Neuronal stem cell (in vitro differentiated cells): ENCODE data around the gene CALU. TPM values are rescaled to one million over a fixed set of nuclear protein-coding genes. Genes with fewer than 3 reads are reported as not detected.

Source experiments
- DNase-seq: peaks from one replicate; pipeline ENCODE4 v3.0.0-alpha.2; 2013; ENCODE audit warnings: low spot score
- H2AFZ ChIP-seq: one replicate; pipeline ENCODE4 v1.6.1; 2013; ENCODE audit warnings: mild to moderate bottlenecking, low read length, inconsistent platforms
- H2AK5ac ChIP-seq: 2 replicates; pipeline ENCODE4 v1.6.1; 2013; ENCODE audit warnings: low read depth, mild to moderate bottlenecking, inconsistent platforms, low read length, moderate library complexity, mixed read lengths
- H2BK120ac ChIP-seq: 2 replicates; pipeline ENCODE4 v1.6.1; 2013; ENCODE audit warnings: low read depth, mild to moderate bottlenecking, inconsistent platforms, low read length, moderate library complexity, mixed read lengths
- H2BK12ac ChIP-seq: one replicate; pipeline ENCODE4 v1.6.1; 2013; ENCODE audit warnings: low read length, inconsistent platforms
- H2BK15ac ChIP-seq: 2 replicates; pipeline ENCODE4 v1.6.1; 2013; ENCODE audit warnings: mild to moderate bottlenecking, low read length, inconsistent platforms, mixed read lengths
- H2BK5ac ChIP-seq: one replicate; pipeline ENCODE4 v1.6.1; 2013; ENCODE audit warnings: inconsistent platforms, mild to moderate bottlenecking, low read length, moderate library complexity
- H3K14ac ChIP-seq: one replicate; pipeline ENCODE4 v1.6.1; 2013; ENCODE audit warnings: low read length, inconsistent platforms
- H3K18ac ChIP-seq: 2 replicates; pipeline ENCODE4 v1.6.1; 2013; ENCODE audit warnings: low read length, inconsistent platforms
- H3K23ac ChIP-seq: 2 replicates; pipeline ENCODE4 v1.6.1; 2013; ENCODE audit warnings: low read depth, mild to moderate bottlenecking, mixed read lengths, low read length, inconsistent platforms; ENCODE audit not compliant: poor library complexity
- H3K27ac ChIP-seq: replicated peaks from 3 replicates; pipeline ENCODE4 v1.5.1; 2013; ENCODE audit warnings: low read length, inconsistent platforms
- H3K27me3 ChIP-seq, 3 experiments: 2 replicates each; pipeline ENCODE4 v1.6.1; 2013; ENCODE audit warnings: low read length in 3 of 3, mild to moderate bottlenecking in 2 of 3, inconsistent platforms in 1 of 3, low read depth in 1 of 3, mixed read lengths in 1 of 3, moderate library complexity in 1 of 3; ENCODE audit not compliant: control insufficient read depth in 3 of 3, insufficient read depth in 3 of 3
- H3K36me3 ChIP-seq, 2 donors: replicated peaks in 1 of 2; 2 replicates each; pipeline ENCODE4 v1.6.1; 2013; ENCODE audit warnings: low read length in 2 of 2; ENCODE audit not compliant: control insufficient read depth in 2 of 2, insufficient read depth in 2 of 2
- H3K4ac ChIP-seq: 2 replicates; pipeline ENCODE4 v1.6.1; 2013; ENCODE audit warnings: inconsistent platforms, mild to moderate bottlenecking, low read length, moderate library complexity
- H3K4me1 ChIP-seq, 2 donors: 1 replicate in 1 of 2; 2 replicates in 1 of 2; pipeline ENCODE4 v1.6.1; 2013; ENCODE audit warnings: low read length in 2 of 2, low read depth in 1 of 2; ENCODE audit not compliant: control insufficient read depth in 2 of 2, insufficient read depth in 1 of 2
- H3K4me2 ChIP-seq: one replicate; pipeline ENCODE4 v1.6.1; 2013; ENCODE audit warnings: mild to moderate bottlenecking, low read length, inconsistent platforms; ENCODE audit not compliant: insufficient read depth, poor library complexity, severe bottlenecking
- H3K4me3 ChIP-seq, 2 donors: 2 replicates each; pipeline ENCODE4 v1.5.1; 2013; ENCODE audit warnings: low read length in 2 of 2, mild to moderate bottlenecking in 2 of 2, inconsistent platforms in 1 of 2, moderate library complexity in 1 of 2
- H3K79me1 ChIP-seq: one replicate; pipeline ENCODE4 v1.6.1; 2013; ENCODE audit warnings: low read depth, mild to moderate bottlenecking, inconsistent platforms, low read length, moderate library complexity
- H3K9ac ChIP-seq: one replicate; pipeline ENCODE4 v1.6.1; 2013; ENCODE audit warnings: mild to moderate bottlenecking, low read depth, low read length, inconsistent platforms; ENCODE audit not compliant: poor library complexity
- H3K9me3 ChIP-seq, 2 donors: replicated peaks in 1 of 2; 2 replicates each; pipeline versions ENCODE3 to v1.6.1; 2013; ENCODE audit warnings: low read length in 2 of 2, mild to moderate bottlenecking in 2 of 2, inconsistent platforms in 1 of 2, low read depth in 1 of 2, mixed read lengths in 1 of 2, moderate library complexity in 1 of 2; ENCODE audit not compliant: control insufficient read depth in 2 of 2, insufficient read depth in 1 of 2
- H4K8ac ChIP-seq: one replicate; pipeline ENCODE4 v1.6.1; 2013; ENCODE audit warnings: low read depth, mild to moderate bottlenecking, inconsistent platforms, low read length, moderate library complexity
- H4K91ac ChIP-seq: one replicate; pipeline ENCODE4 v1.6.1; 2013; ENCODE audit warnings: low read length, low read depth, mild to moderate bottlenecking, inconsistent platforms; ENCODE audit not compliant: poor library complexity
- WGBS, 2 donors: extraction: QIAGEN DNeasy Blood & Tissue Kit; methylation state at CpG; one replicate each; pipeline ENCODE4 v1.1.7; 2013; ENCODE audit warnings: missing lambda C conversion rate in 2 of 2, mixed read lengths in 1 of 2; ENCODE audit not compliant: insufficient read length in 2 of 2, insufficient replicate concordance in 1 of 2; ENCODE audit errors: extremely low coverage in 2 of 2; 5-methylcytosine and 5-hydroxymethylcytosine counted together
- small RNA-seq: library from polyadenylated mRNA; stranded (forward); fragments of <200 nt; extraction: miRNeasy Mini kit (QIAGEN cat#:217004); gene quantifications from one replicate; pipeline ENCODE3, GENCODE V24; 2013; ENCODE audit not compliant: insufficient read depth

The CALU gene

DNA sequence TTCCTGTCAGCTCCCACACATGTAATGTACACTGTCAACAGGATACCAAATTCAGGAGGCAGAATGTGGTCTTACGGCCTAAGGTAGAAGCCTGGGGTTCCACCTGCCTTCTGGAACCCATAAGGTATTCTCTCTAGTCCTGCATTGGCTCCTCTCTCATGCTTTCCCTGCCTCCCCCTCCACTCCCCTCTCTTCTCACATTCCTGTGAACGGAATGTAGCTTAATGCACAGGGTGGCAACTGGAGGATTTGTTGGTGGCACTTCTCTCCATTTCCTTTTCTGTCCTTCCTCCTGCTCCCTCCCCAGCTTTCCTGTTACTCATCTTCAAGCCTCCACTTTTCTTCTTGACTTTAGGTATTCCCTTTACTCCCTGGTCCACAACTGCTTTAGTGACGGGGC, 79.5 kb downstream of the CALU start:
- H3K14ac ChIP-seq = no peak overlapping the region
- H3K23ac ChIP-seq = no peak overlapping the region
- no peak overlapping the region for H3K4me3 ChIP-seq
- no peaks in the 10 kb centered on the region for H3K79me1 ChIP-seq
- no peak overlapping the region for H2BK120ac ChIP-seq
- no CpG with 5 or more reads among the region's 3 CpGs for WGBS, 2 donors
- H3K4me1 ChIP-seq = peaks cover 0 to 5% of the 10 kb centered on the region in 2 donors
- peaks cover 0 to 2% (median 0%) of the 10 kb centered on the region in 3 experiments for H3K27me3 ChIP-seq
- H4K91ac ChIP-seq = no peak overlapping the region
- H3K4me2 ChIP-seq = no peak overlapping the region
- DNase-seq = no peak
- no peak overlapping the region for H3K4ac ChIP-seq
- H3K18ac ChIP-seq = no peak overlapping the region
- no peak overlapping the region for H2AFZ ChIP-seq
- H3K9ac ChIP-seq = no peak overlapping the region
- no peaks in the 10 kb centered on the region for H3K9me3 ChIP-seq
- H2BK5ac ChIP-seq = no peak overlapping the region
- no peak overlapping the region for H2BK15ac ChIP-seq
- H2AK5ac ChIP-seq = no peak overlapping the region
- no peak overlapping the region for H3K27ac ChIP-seq
- H2BK12ac ChIP-seq = no peak overlapping the region
- peaks cover 0 to 9% of the 10 kb centered on the region in 2 donors for H3K36me3 ChIP-seq
- no peak overlapping the region for H4K8ac ChIP-seq

Small RNA genes within 50 kb of the gene (small RNA-seq; reads per million reads assigned to genes)
- gene RN7SL81P = not detected
- 8.3 reads per million, percentile 47 among the genes with 10 or more reads in this experiment for gene RNA5SP242
- 1.2 reads per million for gene RNA5SP243
